NOMO-1 (cell line): ENCODE data around the gene TRIO.

ENCODE experiments used
- DNase-seq, 2 experiments: peaks; one replicate each; lab custom pipeline; 2025; ENCODE audit not compliant: unreplicated experiment in 2 of 2; lab: John Stamatoyannopoulos, UW

Gene TRIO

DNA sequence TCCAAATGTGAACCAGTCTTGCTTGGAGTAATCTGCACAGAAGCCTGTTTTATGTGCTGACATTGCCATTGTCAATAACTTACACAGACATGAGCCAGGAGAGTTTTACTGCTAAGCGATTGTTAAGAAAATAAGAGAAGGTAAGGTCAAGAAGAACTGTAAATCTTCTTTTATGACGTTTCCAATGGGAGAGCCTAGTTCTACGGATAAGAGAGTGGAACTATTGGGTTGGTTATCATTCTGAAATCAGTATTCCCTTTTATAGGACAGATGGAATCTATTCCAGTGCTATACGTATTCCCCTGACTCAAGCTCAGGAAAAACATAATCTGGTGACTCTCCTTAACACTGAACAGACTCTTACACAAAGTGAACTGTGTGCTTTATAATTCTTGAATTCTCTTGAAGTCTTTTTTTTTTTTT is 300.5 kb downstream of the TRIO start:
- no peak for DNase-seq

GRCh38 chr5:14444161-14444560 is 301.0 kb downstream of the TRIO start:
- DNase-seq = no peak

DNA sequence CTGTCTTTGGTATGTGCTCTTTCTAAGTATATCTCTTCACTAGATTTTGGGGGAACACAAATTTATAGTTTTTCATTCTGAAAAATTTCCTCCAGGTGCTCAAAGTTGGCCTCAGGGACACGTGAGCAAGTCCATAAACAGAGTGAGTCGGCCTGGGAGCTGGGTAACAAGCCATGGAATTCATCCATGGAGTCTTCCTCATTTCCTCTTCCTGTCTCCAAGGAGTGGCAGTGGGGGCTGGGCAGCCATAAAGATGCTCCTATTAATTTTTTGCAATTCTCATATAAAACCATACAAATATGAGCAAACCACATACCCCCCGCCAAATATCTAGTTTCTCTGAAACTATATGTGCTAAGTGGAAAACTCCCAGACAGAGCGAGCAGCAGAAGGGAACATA is 301.9 kb downstream of the TRIO start:
- no peak for DNase-seq

DNA sequence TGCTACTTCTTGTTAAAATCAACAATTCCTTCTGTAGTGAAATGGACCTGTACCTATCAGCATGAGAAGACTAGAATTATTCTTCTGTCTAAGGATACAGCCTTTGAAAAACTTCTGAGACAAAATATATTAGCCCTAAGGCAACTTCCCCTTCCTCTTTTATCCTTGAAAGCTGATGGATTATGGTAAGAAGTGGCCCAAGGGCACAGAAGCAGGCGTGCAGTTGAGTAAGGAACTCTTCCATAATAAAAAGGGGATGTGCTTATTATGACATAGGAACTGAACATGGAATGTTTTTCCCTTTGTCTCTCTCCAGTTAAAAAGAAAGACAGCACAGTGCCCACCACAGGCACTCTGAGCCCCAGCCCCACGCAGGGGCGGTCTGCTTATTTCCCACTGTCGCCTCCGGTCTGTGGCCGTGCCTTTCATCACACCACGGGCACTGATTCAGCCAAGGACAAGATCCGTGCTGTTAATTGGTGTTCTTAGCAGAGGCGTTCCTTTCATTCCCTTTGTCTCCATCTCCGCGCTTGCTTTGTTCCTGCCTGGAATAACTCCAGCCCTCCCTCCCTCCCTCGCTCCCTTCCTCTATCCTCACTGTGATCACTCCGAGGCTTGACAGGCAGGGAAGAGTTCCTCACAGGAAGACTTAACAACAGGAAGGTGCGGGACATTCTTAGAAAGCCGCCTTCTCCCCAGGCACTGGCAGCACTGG is 302.6 kb downstream of the TRIO start:
- DNase-seq = peak; percentile 62 to 63

GRCh38 chr5:14447958-14448911 is 305.1 kb downstream of the TRIO start:
- no peak for DNase-seq

GRCh38 chr5:14449052-14449661 is 306.0 kb downstream of the TRIO start:
- DNase-seq = no peak

DNA sequence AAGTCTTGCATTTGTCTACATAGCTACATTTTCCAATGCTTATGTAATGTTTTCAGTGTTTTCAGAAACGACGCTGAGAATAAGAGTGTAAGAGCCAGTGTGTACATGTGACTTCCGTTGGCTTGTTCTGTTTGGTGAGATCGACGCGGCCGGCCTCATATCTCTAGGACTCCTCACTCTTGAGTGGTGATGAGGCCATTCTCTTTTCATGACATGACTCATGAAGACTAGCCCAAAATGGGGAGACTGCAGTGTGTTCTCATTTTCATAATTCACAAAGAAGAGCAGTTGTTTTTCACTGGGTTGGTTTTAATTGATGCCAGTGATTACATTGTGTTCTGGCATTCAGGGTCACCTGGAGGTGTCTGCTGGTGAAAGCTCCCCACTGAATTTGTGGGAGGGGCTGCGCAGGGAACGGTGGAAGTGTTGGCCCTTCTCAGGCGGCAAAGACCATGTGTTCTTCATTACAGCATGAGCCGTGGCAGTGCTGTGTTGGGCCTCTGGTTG is 306.9 kb downstream of the TRIO start:
- no peak for DNase-seq

- DNase-seq = no peak
Measured at GRCh38 chr5:14450742-14451141, 307.6 kb downstream of the TRIO start.

DNA sequence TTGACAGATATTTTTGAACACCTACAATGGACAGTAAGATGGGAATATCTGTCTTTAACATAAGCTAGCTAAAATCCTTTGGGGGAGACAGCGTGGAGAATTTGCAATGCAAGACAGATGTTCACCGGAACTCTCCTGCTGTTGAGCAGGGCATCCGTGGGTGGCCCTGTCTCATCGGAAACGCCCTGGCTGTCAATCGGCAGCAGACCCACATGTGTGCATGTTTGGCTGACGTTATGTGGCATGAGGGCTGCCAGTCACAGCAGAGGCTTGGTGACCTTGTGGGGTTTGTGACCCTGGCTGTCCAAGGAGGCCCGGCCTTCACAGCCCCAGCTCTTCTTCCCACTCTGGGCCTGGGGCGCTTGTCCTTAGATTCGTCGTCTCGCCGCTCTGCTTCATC is 308.7 kb downstream of the TRIO start:
- DNase-seq = no peak

GRCh38 chr5:14452685-14453454 is 309.7 kb downstream of the TRIO start:
- DNase-seq = no peak

GRCh38 chr5:14453481-14453880 is 310.3 kb downstream of the TRIO start:
- no peak for DNase-seq

DNA sequence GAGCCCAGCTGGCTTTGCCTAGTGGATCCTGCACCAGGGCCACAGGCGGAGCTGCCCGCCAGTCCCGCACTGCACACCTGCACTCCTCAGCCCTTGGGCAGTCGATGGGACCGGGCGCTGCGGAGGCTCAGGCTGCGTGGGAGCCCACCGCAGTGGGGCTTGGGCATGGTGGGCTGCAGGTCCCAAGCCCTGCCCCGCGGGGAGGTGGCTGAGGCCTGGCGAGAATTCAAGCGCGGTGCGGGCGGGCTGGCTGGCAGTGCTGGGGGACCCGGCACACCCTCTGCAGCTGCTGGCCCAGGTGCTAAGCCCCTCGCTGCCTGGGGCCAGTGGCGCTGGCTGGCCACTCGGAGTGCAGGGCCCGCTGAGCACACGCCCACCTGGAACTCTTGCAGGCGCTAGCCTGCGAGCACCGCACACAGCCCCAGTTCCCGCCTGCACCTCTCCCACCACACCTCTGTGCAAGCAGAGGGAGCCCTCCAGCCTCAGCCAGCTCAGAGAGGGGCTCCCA is 312.7 kb downstream of the TRIO start:
- no peak for DNase-seq

- DNase-seq = no peak
Measured at GRCh38 chr5:14457476-14457875, 314.3 kb downstream of the TRIO start.

DNA sequence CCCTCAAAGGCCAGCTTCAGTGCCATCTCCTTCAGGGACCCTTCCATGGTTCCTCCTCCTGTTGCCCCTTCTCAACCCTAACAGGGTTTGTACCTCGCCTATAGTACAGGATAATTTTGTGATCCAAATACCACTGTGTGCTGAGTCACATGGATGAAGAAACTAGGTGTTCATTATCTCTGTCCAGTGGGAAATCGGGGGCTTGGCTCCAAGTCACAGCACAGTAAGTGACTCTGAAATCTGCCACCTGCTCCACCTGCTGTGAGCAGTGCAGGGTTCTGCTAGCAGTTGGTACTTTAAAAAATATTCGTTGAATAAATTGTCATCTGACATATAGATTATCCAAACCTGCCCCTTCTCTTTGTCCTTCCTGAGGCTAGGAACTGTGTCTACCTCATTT is 315.3 kb downstream of the TRIO start:
- no peak for DNase-seq

DNA sequence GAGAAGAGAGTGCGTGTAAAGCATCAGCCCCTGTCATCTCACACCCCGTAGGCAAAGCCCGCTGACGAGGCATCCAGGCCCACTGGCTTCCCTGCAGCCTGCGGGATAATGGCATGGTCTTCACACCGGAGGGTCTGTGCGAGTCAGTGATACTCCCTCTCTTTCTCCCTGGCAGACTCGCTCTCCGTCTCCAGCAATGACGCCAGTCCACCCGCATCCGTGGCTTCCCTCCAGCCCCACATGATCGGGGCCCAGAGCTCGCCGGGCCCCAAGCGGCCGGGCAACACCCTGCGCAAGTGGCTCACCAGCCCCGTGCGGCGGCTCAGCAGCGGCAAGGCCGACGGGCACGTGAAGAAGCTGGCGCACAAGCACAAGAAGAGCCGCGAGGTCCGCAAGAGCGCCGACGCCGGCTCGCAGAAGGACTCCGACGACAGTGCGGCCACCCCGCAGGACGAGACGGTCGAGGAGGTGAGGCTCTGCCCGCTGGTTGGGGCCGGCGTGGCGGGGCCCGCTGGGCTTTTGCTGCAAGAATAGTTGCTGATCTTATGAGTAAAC is 317.8 kb downstream of the TRIO start:
- DNase-seq = no peak

DNA sequence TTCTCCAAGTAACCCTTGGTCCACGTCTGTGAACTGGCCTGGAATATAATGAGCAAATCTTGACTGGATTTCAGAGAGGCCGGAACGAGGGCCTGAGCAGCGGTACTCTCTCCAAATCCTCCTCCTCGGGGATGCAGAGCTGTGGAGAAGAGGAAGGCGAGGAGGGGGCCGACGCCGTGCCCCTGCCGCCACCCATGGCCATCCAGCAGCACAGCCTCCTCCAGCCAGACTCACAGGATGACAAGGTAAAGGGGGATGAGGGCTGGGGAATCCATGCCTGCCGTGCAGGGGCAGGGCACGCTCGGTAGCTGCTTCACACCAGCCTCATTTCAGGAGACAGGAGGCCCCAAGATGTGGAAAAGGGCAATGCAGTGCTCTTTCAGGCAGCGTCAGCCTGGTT is 319.5 kb downstream of the TRIO start:
- DNase-seq = no peak

- peak; percentile 97 to 98 for DNase-seq
Measured at GRCh38 chr5:14463629-14464028, 320.5 kb downstream of the TRIO start.

GRCh38 chr5:14464096-14464495 is 321.0 kb downstream of the TRIO start:
- peak; percentile 47 to 57 for DNase-seq

DNA sequence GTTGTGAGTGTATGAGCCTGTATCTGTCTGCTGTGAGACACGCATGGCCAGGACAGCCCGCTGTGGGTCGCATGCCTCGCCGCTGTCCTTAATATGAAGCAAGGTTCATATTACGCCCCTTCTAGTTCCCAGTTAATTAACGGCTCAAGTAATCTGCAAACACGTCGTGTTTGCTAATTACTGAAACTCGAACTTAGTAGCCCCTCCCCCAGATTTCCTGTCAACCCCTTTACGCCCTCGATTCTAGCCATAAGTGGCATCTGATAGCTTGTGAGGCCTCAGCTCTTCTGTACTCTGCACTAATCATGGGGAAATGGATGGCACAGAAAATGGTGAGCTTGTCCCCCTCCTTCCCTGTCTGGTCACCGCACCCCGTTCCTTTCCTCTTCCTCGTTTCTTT is 321.5 kb downstream of the TRIO start:
- peak in 1 of 2 experiments; percentile 44 for DNase-seq

DNA sequence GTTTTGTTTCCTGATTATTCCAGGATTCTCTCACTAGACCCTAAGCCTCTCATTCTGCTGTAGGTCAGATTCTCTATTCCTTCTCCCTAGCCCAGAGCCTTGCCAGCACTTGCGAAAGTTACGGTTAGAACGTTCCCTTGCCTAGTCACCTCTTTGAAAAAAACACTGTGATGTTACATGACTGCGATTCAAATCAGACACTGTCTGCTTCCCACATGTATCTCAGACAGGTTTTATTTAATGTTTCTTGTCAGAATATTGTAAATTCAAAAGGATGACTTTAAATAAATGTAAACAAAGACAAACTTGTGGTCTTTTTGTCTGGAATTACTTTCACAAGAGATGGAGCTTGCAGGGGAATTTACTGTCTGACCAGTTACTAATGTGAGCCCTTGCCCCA is 322.0 kb downstream of the TRIO start:
- DNase-seq = peak; percentile 48 to 54
